ENCODE measurements around the gene KRTAP5-10.
"Not testable (repeated sequence)": the region's sequence is repeated elsewhere in the genome, so short reads cannot be mapped to it uniquely, and the experiment has no call there.

The KRTAP5-10 gene

GRCh38 chr11:71542879-71543777, 22.2 kb upstream of the KRTAP5-10 start:
- DNase-seq (ENCODE audit: low read depth in 2 of 2) = no peak

GRCh38 chr11:71543866-71544265, 21.5 kb upstream of the KRTAP5-10 start:
- no peak for DNase-seq (ENCODE audit: low read depth in 2 of 2)

GRCh38 chr11:71544525-71545214, 20.7 kb upstream of the KRTAP5-10 start:
- no peak for DNase-seq (ENCODE audit: low read depth in 2 of 2)

- DNase-seq (ENCODE audit: low read depth in 2 of 2) = no peak
These were observed 19.9 kb upstream of the KRTAP5-10 start for GRCh38 chr11:71545405-71545966.

- DNase-seq (ENCODE audit: low read depth in 2 of 2) = no peak
These were observed 17.2 kb upstream of the KRTAP5-10 start, which contains the start of gene KRTAP5-9 for GRCh38 chr11:71548120-71548519. TSS of gene KRTAP5-9 (plus strand) at chr11:71548420. CDS start at chr11:71548658, 238 bp downstream.

GRCh38 chr11:71548716-71549151, 16.6 kb upstream of the KRTAP5-10 start:
- DNase-seq (ENCODE audit: low read depth in 2 of 2) = no peak

- no peak for DNase-seq (ENCODE audit: low read depth in 2 of 2)
These were observed 13.7 kb upstream of the KRTAP5-10 start for GRCh38 chr11:71551711-71552110.

- DNase-seq (ENCODE audit: low read depth in 2 of 2) = no peak
These were observed 10.4 kb upstream of the KRTAP5-10 start for GRCh38 chr11:71554996-71555395.

GRCh38 chr11:71555508-71555907, 9.9 kb upstream of the KRTAP5-10 start:
- DNase-seq (ENCODE audit: low read depth in 2 of 2) = no peak

GRCh38 chr11:71556018-71556417, 9.3 kb upstream of the KRTAP5-10 start:
- DNase-seq (ENCODE audit: low read depth in 2 of 2) = no peak

- no peak for DNase-seq (ENCODE audit: low read depth in 2 of 2)
These were observed 8.1 kb upstream of the KRTAP5-10 start for GRCh38 chr11:71557257-71557656.

GRCh38 chr11:71558996-71559395, 6.4 kb upstream of the KRTAP5-10 start:
- DNase-seq (ENCODE audit: low read depth in 2 of 2) = no peak

GRCh38 chr11:71562120-71562519, 3.2 kb upstream of the KRTAP5-10 start:
- no peak for DNase-seq (ENCODE audit: low read depth in 2 of 2)

GRCh38 chr11:71563406-71563805, 2.0 kb upstream of the KRTAP5-10 start:
- peak in 1 of 2 experiments; percentile 2 for DNase-seq (ENCODE audit: low read depth in 2 of 2)

GRCh38 chr11:71564430-71564829, 933 bp upstream of the KRTAP5-10 start:
- no peak for DNase-seq (ENCODE audit: low read depth in 2 of 2)

GRCh38 chr11:71566081-71566620, 788 bp downstream of the KRTAP5-10 start:
- DNase-seq (ENCODE audit: low read depth in 2 of 2) = no peak

GRCh38 chr11:71566626-71567599, 1.6 kb downstream of the KRTAP5-10 start:
- not testable (repeated sequence) for DNase-seq (ENCODE audit: low read depth in 2 of 2)

- not testable (repeated sequence) for DNase-seq (ENCODE audit: low read depth in 2 of 2)
These were observed 2.3 kb downstream of the KRTAP5-10 start for GRCh38 chr11:71567633-71568032.

GRCh38 chr11:71568704-71569349, 3.5 kb downstream of the KRTAP5-10 start:
- no peak for DNase-seq (ENCODE audit: low read depth in 2 of 2)

GRCh38 chr11:71571101-71571850, 5.9 kb downstream of the KRTAP5-10 start:
- DNase-seq (ENCODE audit: low read depth in 2 of 2) = not testable (repeated sequence)
